Cortex of kidney (tissue), 1 donor: ENCODE data around the gene NPPB.

ENCODE experiments used
- DNase-seq: peaks from one replicate; lab custom pipeline; 2025; lab: John Stamatoyannopoulos, UW

The NPPB gene

DNA sequence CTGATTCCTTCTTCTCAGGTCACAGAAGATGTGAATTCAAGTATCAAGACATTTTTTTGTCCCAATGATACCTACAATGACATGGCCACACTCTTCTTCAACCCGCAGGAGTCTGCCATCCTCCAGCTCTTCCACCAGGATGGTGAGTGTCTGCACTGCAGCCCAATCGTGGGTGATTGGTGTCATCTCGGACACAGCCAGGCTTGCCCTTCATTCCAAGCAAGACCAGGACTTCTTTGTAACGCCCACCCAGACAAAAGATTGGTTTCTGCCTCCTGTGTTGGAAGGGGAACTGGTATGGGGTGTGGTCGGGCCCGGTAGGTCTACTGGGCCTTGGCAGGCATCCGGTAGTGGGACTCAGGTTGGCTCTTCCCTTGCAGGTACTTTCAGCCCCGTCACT is 25.2 kb downstream of the NPPB start:
- DNase-seq: no peak

DNA sequence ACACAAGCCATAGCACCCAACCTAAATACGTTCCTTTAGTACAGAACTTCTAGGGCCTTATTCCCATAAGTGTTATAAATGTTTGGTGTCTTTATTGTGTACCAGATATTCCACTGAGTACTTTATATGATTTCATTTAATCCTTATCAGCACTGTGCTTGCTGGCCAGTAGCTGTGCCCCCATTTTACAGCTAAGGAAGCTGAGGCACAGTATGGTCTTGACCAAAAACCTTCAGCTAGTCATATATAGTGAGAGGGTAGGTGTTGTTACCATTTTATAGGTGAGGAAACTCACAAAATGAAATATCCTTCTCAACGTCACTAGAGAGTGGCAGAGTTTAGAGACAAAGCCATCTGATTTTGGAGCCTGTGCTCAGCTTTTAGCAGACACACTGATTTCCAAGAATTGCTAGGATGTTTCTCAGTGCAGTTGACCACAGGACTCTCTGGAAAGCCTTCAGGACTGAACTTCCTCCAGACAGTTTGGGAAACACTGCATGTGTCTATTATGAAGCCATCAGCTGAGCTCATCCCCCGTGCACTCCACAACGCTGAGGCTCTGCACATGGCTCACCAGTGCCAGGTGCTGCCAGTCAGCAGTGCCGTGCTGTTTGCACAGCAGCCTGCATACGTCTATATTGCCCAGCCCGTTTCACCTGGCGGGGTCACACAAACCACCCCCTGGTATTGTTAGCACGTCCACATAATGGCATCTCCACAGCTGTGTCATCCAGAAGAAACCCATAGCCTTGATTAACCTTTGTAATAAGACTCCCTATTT is 26.6 kb downstream of the NPPB start:
- DNase-seq: no peak

DNA sequence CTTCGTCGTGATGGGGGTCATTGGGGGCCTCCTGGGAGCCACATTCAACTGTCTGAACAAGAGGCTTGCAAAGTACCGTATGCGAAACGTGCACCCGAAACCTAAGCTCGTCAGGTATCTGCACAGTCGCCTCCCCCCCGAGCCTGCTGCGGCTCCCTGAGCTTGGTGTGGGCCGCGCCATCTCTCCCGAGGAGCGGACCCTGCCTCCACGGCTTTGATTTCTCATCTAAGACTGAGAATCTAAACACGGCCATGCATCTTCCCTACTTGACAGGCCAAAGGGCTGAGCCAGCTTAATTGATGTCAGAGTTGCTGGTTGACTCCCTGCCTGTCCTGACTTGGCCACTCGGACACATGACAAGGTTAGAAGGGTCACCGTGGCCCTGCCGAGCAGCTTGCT is 30.2 kb downstream of the NPPB start:
- DNase-seq: no peak

DNA sequence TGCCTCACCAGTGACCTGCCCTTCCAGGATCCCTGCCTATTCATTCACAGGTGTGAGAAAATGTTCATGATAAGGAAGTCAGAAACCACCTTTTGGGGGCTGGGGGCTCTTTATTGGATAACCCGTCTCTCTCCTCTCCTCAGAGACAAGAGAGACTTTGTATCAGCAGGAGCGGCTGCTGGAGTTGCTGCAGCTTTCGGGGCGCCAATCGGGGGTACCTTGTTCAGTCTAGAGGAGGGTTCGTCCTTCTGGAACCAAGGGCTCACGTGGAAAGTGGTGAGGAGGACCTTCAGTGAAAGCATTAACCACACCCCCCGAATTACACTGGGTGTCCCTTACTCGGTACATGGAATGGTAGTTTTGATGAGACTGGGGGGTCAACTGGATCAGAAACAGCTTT is 31.8 kb downstream of the NPPB start:
- no peak for DNase-seq

DNA sequence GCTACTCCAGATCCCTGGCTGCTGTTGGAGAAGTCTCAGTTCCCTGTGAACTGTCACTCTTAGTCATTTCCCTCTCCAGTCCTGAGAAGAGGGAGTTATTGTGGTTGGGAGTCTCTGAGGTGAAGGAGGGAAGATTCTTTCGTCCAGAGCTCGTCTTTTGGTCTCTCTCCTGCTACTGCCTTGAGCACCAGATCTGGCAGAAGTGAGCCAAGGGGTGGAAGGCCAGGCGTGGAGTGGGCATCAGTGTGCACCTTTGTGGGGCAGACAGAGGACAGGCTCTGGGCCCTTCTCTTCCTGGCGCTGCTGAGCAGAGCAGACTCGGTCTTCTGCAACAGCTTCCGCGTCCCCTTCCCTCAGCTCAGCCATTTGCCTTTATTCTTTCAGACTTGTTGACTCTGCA is 33.6 kb downstream of the NPPB start:
- no peak for DNase-seq

DNA sequence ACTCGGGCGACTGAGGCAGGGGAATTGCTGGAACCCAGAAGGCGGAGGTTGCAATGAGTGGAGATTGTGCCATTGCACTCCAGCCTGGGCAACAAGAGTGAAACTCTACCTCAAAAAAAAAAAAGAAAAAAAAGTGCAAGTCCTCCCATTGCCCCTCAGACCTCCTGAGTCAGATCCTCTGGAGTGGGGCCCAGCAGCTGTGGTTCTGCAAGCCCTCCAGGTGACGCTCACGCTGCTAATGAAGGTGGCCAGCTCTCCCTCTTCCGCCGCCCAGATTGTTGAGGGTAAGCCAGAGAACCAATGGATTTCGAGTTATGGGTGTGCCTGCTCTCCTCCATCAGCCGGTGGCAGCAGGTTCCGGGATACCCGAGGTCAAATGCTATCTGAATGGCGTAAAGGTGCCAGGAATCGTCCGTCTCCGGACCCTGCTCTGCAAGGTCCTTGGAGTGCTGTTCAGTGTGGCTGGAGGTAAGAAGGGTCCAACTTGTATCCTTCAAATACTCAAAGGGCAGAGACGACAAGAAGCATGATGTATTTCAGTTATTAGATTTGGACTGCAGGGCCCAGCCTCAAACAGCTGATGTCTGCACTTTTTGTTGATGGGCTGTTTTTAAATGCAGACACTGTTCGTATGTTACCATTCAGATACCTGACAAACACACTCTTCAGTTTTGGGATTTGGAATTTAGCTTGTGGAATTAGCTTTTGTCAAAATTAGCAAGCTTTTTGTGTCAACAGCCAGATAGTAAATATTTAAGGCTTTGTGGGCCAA is 35.2 kb downstream of the NPPB start:
- no peak for DNase-seq

DNA sequence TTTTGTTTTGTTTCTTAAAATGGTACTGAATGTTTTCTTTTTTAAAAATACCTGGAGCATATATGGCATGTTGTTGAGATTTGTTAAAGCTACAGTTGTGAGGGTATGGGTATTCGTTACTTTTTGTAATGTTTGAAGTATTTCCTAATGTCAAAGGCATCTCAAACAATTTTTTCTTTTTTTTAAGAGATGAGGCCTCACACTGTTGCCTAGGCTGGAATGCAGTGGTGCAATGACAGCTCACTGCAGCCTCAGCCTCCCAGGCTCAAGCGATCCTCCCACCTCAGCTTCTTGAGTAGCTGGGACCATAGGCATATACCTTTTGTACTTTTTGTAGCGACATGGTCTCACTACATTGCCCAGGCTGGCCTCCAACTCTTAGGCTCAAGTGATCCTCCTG is 36.7 kb downstream of the NPPB start:
- DNase-seq: no peak

DNA sequence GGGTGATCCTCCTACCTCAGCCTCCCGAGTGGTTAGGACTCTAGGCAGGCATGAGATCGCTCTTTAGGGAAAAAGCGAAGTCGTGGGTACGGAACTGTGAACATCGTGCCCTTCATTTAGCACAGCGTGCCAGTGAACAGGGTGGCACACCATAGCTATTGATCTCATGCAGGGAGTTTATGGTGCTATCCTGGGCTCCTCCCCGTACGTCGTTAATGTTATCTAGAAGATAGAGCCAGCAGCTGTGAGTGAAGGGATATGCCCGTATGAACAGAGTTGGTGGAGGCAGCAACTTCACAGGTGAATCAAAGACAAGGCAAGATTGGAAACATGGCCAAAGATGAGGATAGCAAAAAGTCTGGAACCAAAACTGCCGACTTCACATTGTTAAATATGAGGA is 41.6 kb downstream of the NPPB start:
- no peak for DNase-seq

DNA sequence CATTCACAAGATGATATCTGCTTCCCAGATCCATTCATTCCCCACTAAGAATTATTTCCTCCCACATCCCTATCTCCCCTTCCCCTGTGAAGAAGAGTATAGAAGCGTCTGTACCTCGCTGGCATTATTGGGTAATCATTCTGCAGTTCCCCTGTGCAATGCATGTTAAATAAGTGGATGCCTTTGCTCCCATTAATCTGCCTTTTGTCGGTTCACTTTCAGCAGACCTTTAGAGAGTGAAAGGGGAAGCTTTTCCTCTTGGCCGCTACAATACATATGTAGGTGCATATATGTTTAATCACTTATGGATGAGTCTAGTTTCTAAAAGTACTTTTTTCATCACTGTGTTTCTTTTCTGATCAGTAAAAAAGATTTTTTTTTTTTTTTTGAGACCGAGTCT is 45.7 kb downstream of the NPPB start:
- DNase-seq: no peak
